Activated CD8-positive, alpha-beta memory T cell treated with anti-CD3 and anti-CD28 coated beads for 24 hours (primary cell): ENCODE measurements around the gene RGMA.
A peak's percentile ranks its signal among the peaks of the same experiment; 100 is the strongest.
"Not testable (repeated sequence)": the region's sequence is repeated elsewhere in the genome, so short reads cannot be mapped to it uniquely, and the experiment has no call there.

Source experiments
- DNase-seq: peaks from one replicate; pipeline ENCODE4 v3.0.0-alpha.2; 2020

The RGMA gene

GRCh38 chr15:93046120-93046519 is 42.9 kb downstream of the RGMA start:
- DNase-seq: no peak

DNA sequence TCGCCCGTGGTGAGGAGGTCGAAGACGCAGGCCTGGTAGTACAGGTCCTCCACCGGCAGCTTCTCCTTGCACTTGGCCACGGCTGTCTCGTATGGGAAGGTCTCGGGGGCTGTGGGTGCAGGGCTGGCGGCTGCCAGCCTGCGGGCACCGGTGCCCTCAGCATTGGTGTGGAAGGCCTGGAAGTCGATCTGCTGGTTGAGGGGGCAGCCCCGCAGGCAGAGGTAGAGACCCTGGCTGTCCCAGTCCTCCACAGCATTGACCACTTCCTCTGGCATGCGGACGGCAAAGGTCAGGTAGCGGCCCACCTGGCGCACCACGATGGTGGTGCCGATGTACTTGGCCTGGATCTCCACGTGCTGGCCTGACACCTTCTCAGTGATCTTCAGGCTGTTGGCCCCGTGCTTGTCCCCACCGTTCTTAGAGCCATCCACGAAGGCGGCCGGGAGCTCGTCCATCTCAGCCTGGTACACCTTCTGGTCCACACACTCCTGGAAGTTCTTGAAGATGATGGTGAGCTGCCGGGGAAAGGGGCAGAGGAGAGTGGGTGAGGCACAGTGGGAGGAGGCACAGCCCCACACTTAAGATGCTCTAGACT is 43.7 kb downstream of the RGMA start:
- DNase-seq: no peak

DNA sequence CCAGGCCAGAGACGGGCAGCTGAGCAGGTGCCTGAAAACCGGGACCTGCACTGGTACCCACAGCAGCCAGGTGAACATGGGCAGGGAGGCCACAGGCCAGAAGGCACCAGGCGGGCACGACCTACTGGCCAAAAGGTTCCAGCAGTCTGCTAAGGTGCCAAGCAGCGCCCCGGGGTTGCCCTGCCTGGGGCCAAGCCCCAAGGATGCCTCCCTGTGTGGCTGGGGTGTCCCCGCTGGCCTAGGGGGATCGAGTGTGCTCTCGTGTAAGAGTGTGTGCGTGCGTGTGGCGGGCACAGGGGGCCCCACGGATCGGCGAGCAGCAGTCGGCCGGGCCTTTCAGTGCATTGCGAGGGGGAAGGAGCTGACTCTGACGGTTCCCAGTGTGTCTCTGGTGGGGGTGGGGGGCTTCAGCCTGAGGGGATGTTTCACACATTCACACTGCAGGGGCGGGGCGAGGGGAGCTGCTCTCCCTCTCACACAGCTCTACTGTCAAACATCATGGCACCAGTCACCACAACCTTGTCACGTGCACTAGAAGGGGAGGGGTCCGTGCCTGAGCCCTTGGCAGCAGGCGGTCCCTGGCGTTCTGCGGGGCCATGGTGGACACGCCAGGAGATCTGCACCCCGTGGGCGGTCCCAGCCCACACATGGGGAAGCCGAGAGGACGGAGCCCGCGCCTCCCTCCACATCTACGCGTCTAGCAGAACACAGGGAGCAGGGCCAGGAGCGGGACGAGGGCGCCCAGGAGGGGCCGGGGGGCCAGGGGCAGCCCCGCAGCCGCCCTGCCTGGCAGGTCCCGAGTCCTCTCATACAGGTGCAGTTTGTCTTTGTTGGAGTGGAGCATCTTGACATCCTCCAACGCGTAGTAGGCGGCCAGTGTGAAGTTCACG is 44.5 kb downstream of the RGMA start:
- DNase-seq: no peak

DNA sequence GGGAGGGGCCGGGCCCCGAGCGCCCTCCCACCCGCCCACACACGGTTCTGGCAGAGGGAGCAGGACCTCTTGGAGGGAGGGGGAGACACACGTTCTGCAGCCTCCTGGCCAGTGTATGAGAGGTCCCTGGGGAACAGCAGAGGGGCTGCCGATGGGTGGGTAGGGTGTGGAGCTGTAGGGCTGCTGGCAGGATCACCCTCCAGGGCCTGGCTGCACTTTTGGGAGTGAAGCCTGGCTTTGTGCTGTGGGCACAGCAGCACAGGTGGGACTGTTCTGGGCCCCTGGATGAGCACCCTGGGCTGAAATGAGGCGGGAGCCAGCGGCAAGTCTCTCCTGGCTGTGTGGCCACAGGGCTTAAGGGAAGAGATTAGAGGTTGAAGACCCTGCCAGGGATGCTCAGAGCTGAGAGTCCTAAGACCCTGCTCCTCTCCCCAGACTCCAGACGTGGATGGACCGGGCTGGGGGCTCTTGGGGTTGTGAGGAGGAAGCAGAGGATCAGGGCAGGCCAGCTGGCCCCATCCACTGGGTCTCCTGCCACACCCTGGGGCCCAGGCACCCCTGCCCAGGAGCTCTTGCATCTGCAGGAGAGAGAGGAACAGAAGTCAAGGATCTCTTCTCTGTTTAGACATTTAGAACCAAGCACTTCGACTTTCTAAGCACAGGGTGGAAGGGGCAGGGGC is 45.2 kb downstream of the RGMA start:
- no peak for DNase-seq

DNA sequence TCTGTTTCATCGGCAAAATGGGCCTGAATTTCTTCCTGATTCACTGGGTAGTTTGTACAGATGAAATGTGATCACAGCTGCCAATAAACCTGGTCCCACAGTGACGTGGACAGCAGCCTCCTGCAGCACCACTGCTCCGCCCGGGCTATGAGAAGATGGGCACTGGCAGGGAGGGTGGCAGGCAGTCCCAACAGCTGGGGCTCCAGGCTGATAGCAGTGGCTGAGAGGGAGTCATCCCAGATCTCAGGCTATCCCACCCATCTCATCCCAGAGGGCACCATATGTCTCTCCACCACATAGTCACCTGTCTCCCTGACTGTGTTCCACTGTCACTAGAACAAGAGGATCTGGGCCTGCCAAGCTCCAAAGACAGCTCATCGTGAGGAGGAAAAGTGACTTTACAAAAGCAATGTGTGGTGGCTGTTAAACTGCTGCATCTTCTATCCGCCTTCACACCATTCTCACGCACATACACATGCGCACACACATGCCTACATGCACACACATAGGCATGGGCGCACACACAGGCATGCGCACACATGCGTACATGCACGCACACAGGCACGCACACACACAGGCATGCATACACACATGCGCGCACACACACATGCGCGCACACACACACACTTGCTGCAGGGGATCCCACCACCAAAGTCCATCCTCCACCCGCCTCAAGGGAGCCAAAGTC is 46.2 kb downstream of the RGMA start:
- DNase-seq: no peak

DNA sequence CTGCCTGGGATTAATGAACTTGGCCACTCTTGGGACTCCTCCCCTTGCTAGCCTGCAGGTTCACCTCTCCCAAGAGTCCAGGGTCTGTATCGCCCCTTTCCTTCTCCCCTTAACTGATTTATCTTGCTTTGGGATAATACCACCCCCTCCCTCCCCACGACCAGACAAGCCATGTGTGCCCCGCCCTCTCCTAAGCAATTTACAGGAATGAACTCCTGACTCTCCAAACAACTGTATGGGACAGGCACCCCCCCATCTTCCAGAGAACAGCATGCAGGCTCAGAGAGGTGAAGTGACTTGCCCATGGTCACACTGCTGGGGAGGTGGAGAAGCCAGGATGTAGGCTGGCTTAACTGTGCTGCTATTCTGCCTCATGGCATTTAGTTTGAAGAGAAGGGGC is 46.8 kb downstream of the RGMA start:
- DNase-seq: no peak

DNA sequence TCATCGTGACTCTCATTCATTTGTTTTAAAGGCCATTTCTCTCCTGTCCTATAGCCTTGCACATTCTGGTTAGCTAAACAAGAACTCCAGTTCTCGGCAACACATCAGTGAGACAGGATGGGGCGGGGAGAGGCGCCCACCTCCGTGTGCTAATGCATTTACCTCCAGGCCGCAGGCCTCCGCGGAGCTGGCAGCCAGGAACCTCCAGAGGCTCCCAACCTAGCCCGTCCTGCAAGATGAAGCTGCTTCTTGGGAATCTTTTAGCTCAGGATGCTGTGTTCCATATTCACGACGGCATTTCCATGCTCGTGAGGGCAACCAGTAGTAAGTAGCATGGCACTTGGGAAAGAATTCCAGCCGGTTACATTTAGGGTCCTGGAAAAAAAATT is 47.9 kb downstream of the RGMA start:
- no peak for DNase-seq

GRCh38 chr15:93040288-93041158 is 48.5 kb downstream of the RGMA start:
- DNase-seq: no peak

DNA sequence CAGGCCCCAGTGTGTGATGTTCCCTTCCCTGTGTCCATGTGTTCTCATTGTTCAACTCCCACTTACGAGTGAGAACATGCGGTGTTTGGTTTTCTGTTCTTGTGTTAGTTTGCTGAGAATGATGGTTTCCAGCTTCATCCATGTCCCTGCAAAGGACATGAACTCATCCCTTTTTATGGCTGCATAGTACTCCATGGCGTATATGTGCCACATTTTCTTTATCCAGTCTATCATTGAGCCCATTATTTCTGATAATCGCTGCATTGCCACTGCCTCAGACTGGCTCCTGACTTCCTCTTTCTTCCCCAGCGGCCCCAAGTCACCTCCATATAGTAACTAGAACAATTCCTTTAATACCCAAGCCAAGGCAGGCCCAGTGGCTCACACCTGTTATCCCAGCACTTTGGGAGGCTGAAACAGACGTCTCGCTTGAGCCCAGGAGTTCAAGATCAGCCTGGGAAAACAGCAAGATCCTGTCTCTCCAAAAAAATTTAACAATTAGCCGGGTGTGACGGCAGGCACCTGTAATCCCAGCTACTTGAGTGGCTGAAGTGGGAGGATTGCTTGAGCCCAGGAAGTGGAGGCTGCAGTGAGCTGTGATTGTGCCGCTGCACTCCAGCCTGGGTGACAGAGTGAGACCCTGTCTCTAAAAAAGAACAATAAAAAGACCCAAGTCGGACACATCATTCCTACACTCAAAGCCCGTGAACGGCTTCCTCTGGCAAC is 49.3 kb downstream of the RGMA start:
- DNase-seq: not testable (repeated sequence)

- no peak for DNase-seq
These were observed 50.9 kb downstream of the RGMA start for GRCh38 chr15:93037820-93038705.

GRCh38 chr15:93036951-93037819 is 51.8 kb downstream of the RGMA start:
- no peak for DNase-seq

DNA sequence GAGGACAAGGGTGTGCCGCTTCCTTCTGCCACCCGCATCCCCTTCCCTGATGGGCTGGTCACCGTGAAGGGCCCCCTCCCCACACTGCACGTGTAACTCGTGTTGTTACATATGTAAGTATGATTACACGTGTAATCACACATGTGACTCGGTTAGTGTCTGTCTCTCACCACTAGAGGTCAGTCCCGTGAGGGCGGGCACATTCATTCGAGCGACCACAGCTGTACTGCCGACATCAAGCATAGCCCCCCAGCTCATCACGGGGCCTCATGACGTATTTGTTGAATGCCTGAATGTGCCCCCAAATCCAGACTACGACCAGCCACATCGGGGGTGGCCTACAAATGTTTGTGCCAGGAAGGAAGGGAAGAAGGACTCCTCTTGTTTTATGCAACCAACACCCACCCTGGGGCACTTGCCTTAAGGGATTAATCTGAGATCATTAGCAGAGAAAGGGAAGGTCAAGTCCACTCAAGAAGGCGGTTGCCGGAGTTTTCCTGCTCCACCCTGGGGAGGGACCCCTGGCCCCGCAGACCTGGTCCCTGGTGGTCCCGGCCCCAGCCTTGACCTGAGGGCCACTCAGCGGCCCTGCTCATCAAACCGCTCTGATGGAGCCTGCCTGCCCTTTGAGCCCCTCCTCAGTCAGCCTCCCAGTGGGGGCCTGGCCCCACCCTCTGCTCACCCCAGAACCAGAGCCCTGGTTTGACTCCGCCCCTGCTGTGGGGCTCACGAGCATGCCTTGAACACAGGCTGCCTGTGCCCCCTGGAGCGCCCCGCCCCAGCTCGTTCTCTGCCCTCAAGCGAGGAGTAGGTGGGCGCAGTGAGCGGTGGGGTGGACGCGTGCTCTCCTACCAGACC is 52.8 kb downstream of the RGMA start:
- peak; percentile 79 for DNase-seq

DNA sequence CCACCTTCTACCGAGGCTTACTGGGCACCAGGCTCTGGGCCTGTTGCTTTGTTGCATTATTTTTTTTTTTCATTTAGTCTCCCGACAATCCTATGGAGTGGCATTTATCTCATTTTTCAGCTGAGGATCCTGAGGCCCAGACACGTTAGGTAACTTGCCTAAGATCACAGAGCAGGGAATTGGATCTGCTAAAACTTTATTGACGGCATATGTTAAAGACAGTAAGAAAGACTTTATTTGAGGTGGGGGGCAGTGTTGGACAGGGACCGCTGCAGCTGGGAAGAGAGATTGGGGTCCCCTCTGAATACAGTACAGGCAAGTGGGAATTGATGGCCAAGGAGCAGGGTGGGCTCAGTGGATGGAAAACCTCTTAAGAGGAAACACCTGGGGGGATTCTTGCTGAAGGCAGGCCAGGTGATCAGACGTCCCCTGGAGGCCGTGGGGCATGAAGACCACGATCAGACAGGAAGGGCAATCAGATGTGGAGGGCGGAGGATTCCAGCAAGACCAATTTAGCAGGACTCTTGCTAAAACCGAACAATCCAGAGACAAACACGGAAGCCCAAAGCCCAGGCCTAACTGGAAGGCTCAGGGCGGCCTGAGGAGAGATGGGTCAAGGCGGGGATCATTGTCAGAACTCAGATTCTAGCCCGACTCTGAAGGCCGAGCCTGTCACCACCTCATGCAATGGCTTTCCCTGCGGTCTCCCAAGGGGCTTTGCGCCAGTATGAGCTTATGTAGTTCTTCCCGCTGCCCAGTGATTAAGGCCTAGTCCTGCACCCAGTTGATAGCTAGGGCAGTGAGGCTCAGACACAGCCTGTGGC is 53.7 kb downstream of the RGMA start:
- DNase-seq: no peak

GRCh38 chr15:93034512-93034911 is 54.5 kb downstream of the RGMA start:
- DNase-seq: no peak

- DNase-seq: no peak
These were observed 55.5 kb downstream of the RGMA start for GRCh38 chr15:93033434-93034045.

GRCh38 chr15:93032515-93033206 is 56.4 kb downstream of the RGMA start:
- DNase-seq: not testable (repeated sequence)
